ENCODE results near the gene NPIPB12.
"Not testable (repeated sequence)": the region's sequence is repeated elsewhere in the genome, so short reads cannot be mapped to it uniquely, and the experiment has no call there.

Gene NPIPB12

DNA sequence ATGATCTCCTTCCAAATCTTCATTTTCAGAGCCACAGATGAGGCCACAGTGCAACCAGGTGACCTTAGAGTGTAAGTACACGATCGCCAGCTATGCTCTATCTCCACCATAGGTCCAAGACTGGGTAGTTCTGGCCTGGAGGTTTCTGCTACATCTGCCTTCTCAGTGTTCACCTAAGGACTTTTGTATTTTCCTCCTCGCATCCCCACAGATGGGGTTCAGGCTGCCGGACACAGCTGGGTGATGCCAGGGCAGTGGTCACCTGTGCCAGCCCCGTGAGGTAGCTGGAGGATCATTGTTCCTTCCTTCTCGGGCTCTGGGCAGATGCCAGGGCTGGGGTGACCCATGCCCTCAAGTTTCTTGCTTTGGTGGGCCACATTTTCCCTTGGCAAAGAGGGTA lies at the start of gene NPIPB12:
Gene NPIPB12, minus strand, starts transcription at position 101 of the 400 bp plus-strand sequence.
- not testable (repeated sequence) for H3K4me1 Mint-ChIP-seq, H3K27ac Mint-ChIP-seq, H3K4me3 Mint-ChIP-seq

DNA sequence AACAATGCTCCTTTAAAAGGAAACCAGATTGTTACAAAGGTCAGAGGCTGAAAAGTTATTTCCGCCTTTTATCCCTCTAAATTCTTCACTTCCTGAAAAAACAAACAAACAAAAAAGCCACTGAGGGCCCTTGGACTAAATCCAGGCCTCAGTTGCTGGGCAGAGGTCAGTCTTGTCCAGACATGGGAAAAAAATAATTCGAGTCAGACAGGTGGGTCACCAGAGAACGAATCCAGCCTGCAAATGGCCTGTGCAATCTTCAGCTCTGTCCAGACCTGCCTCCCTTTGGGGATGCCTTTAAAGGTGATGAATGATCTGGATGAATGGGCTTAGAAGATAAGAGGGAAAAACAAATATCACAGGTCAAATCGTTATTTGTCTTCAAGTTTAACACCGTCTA lies 15.3 kb upstream of the NPIPB12 start:
- not testable (repeated sequence) for DNase-seq; ATAC-seq; H3K9me3 Mint-ChIP-seq; H3K4me1 Mint-ChIP-seq; H3K4me3 Mint-ChIP-seq; H3K27ac Mint-ChIP-seq; H3K27me3 Mint-ChIP-seq; H3K36me3 Mint-ChIP-seq (ENCODE audit: low read depth)

More for the DNA sequence above, at the start of gene NPIPB12:
- H3K9me3 Mint-ChIP-seq; H3K36me3 Mint-ChIP-seq (ENCODE audit: low read depth); H3K27me3 Mint-ChIP-seq; DNase-seq; ATAC-seq: not testable (repeated sequence)

DNA sequence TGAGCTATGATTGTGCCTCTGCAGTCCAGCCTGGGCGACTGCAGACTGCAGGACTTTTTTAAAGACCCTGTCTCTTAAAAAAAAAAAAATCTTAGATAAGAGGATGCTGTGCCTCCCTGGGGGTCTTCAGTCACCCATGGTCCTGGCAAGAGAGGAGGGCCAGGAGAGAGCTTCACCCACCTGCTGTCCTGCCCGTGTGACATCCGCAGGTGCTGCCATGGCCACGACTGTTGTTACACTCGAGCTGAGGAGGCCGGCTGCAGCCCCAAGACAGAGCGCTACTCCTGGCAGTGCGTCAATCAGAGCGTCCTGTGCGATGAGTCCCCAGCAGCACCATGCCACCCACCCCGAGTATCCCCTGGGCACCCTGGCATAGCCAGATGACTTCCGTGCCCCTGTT lies 23.9 kb downstream of the NPIPB12 start:
- H3K9me3 Mint-ChIP-seq; H3K27me3 Mint-ChIP-seq; H3K4me1 Mint-ChIP-seq; ATAC-seq; H3K27ac Mint-ChIP-seq; H3K36me3 Mint-ChIP-seq (ENCODE audit: low read depth); DNase-seq; H3K4me3 Mint-ChIP-seq: not testable (repeated sequence)

DNA sequence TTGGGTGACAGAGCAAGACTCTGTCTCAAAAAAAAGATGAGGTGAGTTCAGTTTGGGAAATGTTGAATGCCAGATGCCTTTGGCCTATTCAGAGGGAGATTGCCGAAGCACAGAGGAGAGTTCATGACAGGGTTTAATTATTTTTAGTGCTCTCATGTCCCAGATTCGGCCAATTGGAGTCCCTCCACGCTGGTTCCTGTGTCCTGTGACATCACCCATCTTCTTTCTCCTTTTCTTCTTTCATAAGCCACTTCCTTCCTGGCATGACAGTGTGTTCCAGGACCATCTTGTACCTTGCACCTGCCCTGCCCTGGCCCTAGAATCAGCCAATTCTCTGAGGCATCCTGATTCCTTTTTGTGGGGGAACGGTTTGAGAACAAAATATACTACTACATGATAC lies 34.1 kb downstream of the NPIPB12 start:
- H3K27ac Mint-ChIP-seq; H3K36me3 Mint-ChIP-seq (ENCODE audit: low read depth); H3K4me3 Mint-ChIP-seq; H3K9me3 Mint-ChIP-seq; DNase-seq; H3K4me1 Mint-ChIP-seq; H3K27me3 Mint-ChIP-seq: not testable (repeated sequence)
- peak; percentile 26 for ATAC-seq

DNA sequence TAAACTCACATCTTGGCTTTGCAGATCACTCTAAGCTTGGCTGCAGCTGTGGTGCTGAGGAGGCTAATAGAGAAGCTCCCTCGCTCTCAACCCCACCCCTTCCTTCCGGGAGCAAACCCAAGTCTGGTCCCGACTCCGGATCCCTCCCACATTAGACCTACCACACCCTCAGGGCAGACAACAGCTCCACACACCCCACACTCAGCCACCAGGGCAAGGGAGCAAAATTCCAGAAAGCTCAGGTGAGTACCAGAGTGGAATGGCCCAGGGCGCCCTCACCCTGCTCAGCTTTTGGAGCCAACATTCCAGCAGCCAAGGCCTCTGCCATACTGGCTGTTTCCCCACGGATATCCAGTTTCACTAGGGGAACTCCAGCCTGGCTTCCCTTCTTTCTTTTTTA lies 36.5 kb downstream of the NPIPB12 start:
- not testable (repeated sequence) for H3K4me3 Mint-ChIP-seq; H3K27ac Mint-ChIP-seq; ATAC-seq; H3K4me1 Mint-ChIP-seq; H3K9me3 Mint-ChIP-seq; H3K27me3 Mint-ChIP-seq; H3K36me3 Mint-ChIP-seq (ENCODE audit: low read depth)
- DNase-seq, result peak; percentile 3

DNA sequence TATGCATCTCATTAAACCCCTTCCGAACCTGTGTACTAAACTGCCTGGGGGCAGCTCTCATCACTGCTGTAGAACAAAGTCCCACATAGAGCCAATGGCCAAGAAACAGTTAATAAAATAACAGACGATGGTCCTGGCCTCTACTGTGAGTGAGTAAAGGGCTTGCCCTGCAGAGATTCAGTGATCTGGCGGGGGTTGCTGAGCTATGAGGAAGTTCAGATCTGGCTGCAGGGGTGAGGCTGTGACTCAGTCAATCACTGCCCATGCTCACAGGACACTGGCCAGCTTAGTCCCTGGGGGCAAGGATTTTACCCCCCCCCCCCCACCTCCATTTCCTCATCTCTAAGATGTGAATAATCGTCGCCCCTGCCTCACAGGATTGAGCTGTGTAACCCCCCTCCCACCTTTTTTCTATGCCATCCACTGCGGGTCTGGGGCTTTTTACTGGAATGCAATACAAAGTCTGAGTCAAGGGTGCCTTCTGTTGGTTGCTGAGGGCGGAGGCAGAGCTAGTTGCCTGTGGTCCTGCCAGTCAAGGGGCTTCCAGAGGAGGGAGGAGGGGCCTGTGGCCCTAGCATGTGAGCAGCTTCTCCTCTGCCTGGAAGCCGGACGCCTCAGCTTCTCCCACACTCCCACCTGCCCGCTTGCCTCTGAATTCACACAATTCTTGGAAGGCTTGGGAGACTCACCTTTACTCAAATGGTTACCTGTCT lies 38.4 kb downstream of the NPIPB12 start:
- not testable (repeated sequence) for H3K9me3 Mint-ChIP-seq; H3K4me1 Mint-ChIP-seq; H3K27me3 Mint-ChIP-seq; DNase-seq; H3K36me3 Mint-ChIP-seq (ENCODE audit: low read depth); H3K27ac Mint-ChIP-seq; H3K4me3 Mint-ChIP-seq
- peak; percentile 50 for ATAC-seq

DNA sequence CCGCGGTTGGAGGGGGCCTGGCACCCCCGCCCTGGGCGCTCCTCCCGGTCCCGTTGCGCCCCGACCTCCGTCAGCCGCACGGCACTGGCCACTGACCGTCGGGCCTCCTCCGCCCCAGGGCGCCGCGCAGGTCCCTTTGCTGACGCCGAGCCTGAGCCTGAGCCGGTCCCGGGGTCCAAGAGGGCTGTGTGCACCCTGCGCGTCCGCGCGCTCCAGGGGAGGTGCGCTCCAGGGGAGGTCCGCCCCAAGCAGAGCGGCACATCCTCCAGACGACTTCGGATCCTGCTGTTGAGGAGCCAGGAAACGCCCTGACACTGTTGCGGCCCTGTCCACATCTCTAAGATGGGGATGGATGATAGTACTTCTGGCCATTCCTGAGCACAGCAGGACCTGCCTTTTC lies 39.3 kb downstream of the NPIPB12 start:
- not testable (repeated sequence) for H3K36me3 Mint-ChIP-seq (ENCODE audit: low read depth); DNase-seq; H3K27ac Mint-ChIP-seq; H3K27me3 Mint-ChIP-seq; H3K4me3 Mint-ChIP-seq; H3K9me3 Mint-ChIP-seq; H3K4me1 Mint-ChIP-seq
- peak; percentile 41 for ATAC-seq

DNA sequence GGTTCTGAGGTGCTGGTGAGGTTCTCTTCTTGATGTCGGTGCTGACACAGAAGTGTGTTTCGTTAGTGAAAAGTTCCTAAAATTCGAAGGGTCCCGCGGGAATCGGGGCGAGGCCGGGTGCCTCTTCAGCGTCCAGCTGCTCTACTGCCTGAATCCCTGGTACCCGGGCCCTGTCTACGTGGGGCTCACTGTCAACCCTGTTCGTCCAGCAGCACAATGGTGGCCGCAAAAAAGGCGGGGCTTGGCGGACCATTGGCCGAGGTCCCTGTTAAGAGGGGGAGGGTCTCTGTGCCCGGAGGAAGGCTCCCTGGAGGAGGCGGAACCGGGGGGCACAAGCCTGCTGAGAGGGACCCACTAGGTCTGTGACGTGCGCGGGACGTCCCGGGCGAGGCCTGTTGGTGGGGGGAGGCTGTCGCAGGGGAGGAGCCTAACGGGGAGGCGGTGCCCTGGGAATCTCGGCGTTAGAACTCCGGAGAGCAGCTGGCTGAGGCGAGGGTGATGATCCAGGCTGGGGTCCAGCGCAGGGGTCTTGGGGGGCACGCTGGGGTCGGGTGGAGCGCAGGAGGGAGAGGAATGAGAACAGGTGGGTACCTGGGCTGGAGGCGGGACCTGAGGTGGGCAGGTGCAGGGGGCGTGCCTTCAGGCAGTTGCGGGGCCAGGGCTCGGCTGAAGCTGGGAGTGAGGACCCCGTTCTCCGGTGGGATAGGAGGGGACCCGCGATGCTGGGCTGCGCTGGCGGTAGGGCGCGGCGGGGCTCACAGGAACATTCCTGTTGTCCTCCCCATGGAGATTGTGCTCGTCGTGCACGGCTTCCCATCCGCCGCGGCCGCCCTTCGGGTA lies 40.0 kb downstream of the NPIPB12 start:
- H3K36me3 Mint-ChIP-seq (ENCODE audit: low read depth); DNase-seq; H3K27me3 Mint-ChIP-seq; H3K4me3 Mint-ChIP-seq; H3K27ac Mint-ChIP-seq; H3K9me3 Mint-ChIP-seq; H3K4me1 Mint-ChIP-seq: not testable (repeated sequence)
- peak; percentile 31 for ATAC-seq

DNA sequence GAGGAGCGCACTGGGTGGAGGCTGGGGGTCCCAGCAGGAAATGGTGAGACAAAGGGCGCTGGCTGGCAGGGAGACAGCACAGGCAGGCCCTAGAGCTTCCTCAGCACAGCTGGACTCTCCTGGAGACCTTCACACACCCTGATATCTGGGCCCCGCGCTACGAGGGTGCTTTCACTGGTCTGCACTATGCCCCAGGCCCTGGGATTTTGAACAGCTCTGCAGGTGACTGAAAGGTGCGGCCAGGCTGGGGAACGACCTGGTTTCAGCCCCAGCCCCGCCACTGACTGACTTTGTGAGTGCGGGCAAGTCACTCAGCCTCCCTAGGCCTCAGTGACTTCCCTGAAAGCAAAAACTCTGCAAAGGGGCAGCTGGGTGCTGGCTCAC lies 45.6 kb downstream of the NPIPB12 start:
- not testable (repeated sequence) for H3K27me3 Mint-ChIP-seq; DNase-seq; ATAC-seq; H3K36me3 Mint-ChIP-seq (ENCODE audit: low read depth); H3K27ac Mint-ChIP-seq; H3K4me1 Mint-ChIP-seq; H3K4me3 Mint-ChIP-seq; H3K9me3 Mint-ChIP-seq

DNA sequence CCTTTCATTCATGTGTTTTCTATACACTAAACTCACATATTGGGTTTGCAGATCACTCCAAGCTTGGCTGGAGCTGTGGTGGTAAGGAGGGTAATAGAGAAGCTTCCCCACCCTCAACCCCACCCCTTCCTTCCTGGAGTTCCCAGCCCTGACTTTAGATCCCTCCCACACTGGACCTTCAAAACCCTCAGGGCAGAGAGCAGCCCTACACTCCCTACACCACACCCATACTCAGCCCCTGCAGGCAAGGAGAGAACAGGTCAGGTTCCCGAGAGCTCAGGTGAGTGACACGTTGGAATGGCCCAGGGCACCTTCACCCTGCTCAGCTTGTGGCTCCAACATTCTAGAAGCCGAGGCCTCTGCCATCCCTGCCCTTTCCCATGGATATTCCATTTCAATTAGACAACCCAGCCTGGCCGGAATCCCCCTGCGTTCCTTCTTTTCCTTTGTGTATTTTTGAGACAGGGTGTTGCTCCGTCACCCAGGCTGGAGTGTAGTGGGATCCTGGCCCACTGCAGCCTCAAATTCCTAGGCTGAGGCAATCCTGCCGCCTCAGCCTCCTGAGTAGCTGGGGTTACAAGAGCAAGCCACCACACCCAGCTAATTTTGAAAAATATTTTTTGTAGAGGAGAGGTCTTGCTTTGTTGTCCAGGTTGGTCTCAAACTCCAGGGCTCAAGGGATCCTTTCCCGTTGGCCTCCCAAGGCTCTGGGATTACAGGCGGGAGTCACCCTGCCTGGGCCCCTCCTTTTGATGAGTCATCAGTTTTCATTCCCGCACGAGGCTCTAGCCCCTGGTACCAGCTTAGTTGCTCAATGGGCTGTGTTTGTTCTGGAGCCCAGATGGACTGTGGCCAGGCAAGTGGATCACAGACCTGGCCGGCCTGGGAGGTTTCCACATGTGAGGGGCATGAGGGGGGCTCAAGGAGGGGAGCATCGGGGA lies 46.2 kb downstream of the NPIPB12 start, which contains the start of gene SULT1A4:
Gene SULT1A4, plus strand, starts transcription at position 208 of the 941 bp plus-strand sequence. CDS start 1,473 bp downstream, outside the sequence.
- ATAC-seq; H3K27me3 Mint-ChIP-seq; H3K36me3 Mint-ChIP-seq (ENCODE audit: low read depth): not testable (repeated sequence)

DNA sequence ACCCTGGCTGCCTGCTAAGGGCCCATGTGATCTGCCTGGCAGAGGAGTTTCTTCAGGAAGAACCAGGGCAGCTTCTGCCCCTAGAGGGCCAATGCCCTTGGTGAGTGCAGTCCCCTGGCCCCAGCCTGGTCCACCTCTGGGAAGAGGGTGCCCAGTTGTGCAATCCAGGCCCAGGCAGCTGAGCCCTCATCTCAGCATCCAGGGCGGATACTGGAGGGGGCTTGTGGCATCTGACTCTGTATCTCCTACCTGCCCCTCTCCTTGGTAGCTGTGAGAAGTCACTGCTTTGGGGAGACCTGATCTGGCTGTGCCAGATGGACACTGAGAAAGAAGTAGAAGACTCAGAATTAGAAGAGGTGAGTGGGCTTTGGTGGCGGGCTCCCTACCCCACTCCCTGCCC lies 48.5 kb downstream of the NPIPB12 start:
- H3K27me3 Mint-ChIP-seq; H3K4me1 Mint-ChIP-seq; H3K27ac Mint-ChIP-seq; ATAC-seq; H3K4me3 Mint-ChIP-seq; H3K9me3 Mint-ChIP-seq; H3K36me3 Mint-ChIP-seq (ENCODE audit: low read depth); DNase-seq: not testable (repeated sequence)

More for the DNA sequence above, 46.2 kb downstream of the NPIPB12 start, which contains the start of gene SULT1A4:
- not testable (repeated sequence) for DNase-seq, H3K4me3 Mint-ChIP-seq, H3K9me3 Mint-ChIP-seq, H3K27ac Mint-ChIP-seq, H3K4me1 Mint-ChIP-seq

DNA sequence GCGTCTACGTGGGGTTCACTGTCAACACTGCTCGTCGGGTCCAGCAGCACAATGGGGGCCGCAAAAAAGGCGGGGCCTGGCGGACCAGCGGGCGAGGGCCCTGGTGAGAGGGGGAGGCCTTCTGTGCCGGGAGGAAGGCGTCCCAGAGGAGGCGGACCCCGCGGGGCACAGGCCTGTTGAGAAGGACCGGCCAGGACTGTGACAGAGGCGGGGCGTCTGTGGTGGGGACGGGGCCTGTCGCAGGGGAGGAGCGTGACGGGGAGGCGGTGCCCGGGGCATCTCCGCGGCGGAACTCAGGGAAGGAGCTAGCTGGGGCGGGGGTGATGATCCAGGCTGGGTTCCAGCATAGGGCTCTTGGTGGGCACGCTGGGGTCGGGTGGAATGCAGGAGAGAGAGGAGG lies 51.4 kb downstream of the NPIPB12 start:
- H3K4me1 Mint-ChIP-seq; H3K36me3 Mint-ChIP-seq (ENCODE audit: low read depth); DNase-seq; H3K27ac Mint-ChIP-seq; H3K27me3 Mint-ChIP-seq; H3K9me3 Mint-ChIP-seq; H3K4me3 Mint-ChIP-seq: not testable (repeated sequence)
- peak; percentile 75 for ATAC-seq

DNA sequence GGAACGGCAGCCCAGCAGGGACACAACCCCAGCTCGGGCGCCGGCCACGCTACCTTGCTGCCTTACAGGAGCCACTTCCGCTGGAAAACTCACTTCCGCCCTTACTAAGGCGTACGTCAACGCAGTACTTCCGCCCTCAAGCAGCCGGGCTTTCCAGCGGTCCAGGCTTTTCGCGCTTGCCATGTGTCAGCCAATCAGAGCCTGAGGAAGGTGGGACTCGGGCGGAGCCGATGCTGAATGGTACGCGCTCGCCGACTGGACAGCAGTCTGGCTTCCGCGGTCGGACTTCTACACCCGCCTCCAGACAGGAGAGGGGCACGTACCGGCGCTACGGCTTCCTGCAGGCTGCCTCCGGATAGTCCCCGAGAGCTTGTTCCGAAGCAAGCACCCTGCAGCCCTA lies 51.9 kb downstream of the NPIPB12 start, which contains the start of the genes BOLA2 and SLX1B:
Gene BOLA2, minus strand, starts transcription at position 83 of the 400 bp plus-strand sequence. CDS start 98 bp downstream, outside the sequence.
Gene SLX1B, plus strand, starts transcription at position 265 of the 400 bp plus-strand sequence.
- not testable (repeated sequence) for H3K4me1 Mint-ChIP-seq; H3K27ac Mint-ChIP-seq; H3K4me3 Mint-ChIP-seq; H3K27me3 Mint-ChIP-seq; DNase-seq; H3K9me3 Mint-ChIP-seq; H3K36me3 Mint-ChIP-seq (ENCODE audit: low read depth)
- ATAC-seq, result peak; percentile 90

DNA sequence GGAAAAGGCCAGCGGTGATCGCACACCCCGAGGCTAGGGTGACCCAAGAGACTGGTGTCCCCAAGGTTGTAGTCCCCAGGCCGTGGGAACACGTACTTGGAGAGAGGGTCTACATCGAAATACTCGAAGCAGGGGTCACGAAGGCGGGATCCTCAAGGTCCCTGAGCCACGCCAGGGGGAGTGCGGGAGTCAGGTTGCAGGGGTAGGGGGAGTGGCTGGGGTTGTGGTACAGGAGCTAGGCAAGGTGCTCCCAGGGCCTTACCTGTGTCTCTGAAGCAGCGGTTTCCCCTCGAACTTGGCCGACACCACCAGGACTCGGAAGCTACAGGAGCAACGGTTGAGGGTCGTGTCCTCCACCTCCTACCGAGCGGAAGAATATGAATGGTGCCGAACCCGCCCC lies 52.5 kb downstream of the NPIPB12 start:
- H3K4me1 Mint-ChIP-seq; H3K9me3 Mint-ChIP-seq; DNase-seq; H3K4me3 Mint-ChIP-seq; H3K27me3 Mint-ChIP-seq; H3K27ac Mint-ChIP-seq; H3K36me3 Mint-ChIP-seq (ENCODE audit: low read depth): not testable (repeated sequence)
- ATAC-seq, result peak; percentile 15

Data from activated naive CD8-positive, alpha-beta T cell treated with anti-CD3 and anti-CD28 coated beads, Interleukin-2, amount 50 U/mL, for 24 hours (primary cell).